LNCAP (cell line): ENCODE data around the gene TTC31.

ENCODE experiments used
- TF ChIP-seq, protein P1 (sequence below): fragments of 450-650 bp; IDR thresholded peaks from 2 replicates; pipeline ENCODE4 v1.5.1; 2017; ENCODE audit warnings: mild to moderate bottlenecking

The TTC31 gene

GRCh38 chr2:74499267-74499939, 16.5 kb downstream of the TTC31 start, which contains the start of gene LBX2:
Gene LBX2, minus strand, starts transcription at chr2:74499603. Its CDS starts 66 bp downstream, at chr2:74499537.
- TF ChIP-seq, protein P1, sequence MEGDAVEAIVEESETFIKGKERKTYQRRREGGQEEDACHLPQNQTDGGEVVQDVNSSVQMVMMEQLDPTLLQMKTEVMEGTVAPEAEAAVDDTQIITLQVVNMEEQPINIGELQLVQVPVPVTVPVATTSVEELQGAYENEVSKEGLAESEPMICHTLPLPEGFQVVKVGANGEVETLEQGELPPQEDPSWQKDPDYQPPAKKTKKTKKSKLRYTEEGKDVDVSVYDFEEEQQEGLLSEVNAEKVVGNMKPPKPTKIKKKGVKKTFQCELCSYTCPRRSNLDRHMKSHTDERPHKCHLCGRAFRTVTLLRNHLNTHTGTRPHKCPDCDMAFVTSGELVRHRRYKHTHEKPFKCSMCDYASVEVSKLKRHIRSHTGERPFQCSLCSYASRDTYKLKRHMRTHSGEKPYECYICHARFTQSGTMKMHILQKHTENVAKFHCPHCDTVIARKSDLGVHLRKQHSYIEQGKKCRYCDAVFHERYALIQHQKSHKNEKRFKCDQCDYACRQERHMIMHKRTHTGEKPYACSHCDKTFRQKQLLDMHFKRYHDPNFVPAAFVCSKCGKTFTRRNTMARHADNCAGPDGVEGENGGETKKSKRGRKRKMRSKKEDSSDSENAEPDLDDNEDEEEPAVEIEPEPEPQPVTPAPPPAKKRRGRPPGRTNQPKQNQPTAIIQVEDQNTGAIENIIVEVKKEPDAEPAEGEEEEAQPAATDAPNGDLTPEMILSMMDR: no peak

GRCh38 chr2:74499940-74500577, 17.2 kb downstream of the TTC31 start:
- TF ChIP-seq, protein P1: no peak

DNA sequence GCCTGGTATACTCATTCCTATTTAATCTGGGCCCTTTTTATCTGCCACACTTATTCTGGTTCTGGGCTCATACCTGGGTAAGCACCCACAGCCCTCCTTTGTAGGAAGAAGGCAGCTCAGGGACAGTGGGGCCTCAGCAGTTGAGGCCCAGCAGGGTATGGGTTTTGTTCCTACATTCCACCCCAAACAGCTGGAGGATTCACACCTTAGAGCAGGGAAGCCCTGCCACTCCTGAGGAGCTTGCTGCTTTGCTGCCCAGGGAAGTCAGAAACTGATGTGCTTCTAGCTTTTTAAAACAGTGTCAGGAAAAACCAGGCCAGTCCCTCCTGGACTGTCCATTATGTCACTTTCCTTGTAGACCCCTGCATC, 17.7 kb downstream of the TTC31 start:
- TF ChIP-seq, protein P1: no peak

DNA sequence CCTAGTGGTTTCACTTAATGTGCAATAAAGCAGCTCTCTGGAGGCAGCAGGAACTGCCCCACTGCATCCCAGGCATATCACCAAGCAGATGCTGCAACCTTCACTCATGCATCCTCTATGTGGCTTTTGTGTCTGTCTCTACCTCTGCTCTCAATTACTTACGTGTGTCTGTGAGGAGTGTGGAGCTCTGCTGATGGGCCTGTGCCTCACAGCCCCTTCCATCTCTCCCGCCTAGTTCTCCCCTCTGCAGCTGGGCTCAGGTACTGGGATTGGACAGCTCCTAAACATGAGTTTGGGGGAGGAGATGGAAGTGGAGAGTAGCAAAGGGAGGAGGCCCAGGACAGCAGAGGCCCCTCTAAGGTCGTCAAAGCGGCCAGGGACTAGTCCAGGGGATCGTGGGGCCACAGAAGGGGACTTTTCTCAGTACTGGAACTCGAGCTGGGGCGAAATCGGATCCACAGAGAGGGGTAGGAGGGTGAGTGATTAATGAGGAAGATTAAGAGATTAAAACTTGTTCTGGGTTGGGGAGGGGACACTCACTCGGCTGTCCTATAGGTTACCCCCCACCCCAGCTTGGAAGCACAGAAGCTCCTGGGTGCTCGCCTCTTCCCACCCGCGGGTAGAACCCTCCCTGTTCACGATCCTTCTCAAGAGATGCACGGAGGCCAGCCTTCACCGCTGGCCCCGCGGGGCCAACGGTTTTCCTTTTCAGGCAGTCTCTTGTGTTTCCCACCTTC, 18.6 kb downstream of the TTC31 start:
- TF ChIP-seq, protein P1: no peak

GRCh38 chr2:74502147-74502719, 19.4 kb downstream of the TTC31 start:
- TF ChIP-seq, protein P1: no peak

- TF ChIP-seq, protein P1: no peak
These were observed 20.0 kb downstream of the TTC31 start for GRCh38 chr2:74502720-74503505.
